GM21786 (cell line): ENCODE measurements around the gene ZC3H6.
"Not testable (repeated sequence)": the region's sequence is repeated elsewhere in the genome, so short reads cannot be mapped to it uniquely, and the experiment has no call there.

Source experiments
- ATAC-seq: cut with Tn5 transposase; IDR thresholded peaks from one replicate; pipeline ENCODE4 v1.9.1; 2021; ENCODE audit not compliant: unreplicated experiment

The ZC3H6 gene

DNA sequence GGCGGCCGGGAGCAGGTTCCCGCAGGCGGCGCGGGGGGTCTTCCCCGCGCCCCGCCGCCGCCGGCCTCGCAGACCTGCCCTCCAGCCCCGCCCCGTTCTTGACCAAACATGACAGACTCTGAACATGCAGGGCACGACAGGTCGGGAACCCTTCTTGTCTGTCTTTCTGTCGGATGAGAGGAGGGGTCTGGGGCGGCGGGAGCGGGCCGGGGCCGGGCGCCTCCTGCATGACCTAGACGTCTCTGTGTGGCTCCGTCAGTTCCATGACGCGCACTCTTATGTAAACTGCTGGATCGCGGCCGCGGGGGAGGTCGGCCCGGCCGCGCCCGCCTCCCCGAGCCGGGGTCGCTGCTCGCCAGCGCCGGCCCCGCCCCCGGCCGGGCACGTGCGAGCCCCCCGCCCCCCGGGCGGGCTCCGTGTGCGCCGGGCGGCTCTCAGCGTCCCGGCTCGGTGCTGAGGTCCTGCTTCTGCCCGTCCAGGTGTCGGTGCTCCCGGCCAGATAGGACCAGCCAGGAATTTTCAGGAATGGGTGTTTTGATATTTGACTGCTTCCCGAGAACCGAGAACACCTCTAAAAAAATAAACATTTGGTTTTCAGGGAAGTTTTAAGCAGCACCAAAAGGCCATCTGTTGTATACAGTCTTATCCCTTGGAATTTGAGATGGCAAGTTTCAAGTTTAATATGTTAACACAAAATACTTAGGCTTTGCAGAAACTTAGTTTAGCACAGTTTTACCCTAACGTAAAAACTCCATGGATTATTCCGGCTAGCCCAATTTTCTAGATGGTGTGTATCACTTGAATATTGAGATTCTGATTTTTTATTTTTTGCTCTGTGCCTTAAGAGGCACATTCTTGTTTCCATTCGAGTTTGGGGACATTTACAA lies 733 bp downstream of the ZC3H6 start:
- peak; percentile 40 for ATAC-seq

DNA sequence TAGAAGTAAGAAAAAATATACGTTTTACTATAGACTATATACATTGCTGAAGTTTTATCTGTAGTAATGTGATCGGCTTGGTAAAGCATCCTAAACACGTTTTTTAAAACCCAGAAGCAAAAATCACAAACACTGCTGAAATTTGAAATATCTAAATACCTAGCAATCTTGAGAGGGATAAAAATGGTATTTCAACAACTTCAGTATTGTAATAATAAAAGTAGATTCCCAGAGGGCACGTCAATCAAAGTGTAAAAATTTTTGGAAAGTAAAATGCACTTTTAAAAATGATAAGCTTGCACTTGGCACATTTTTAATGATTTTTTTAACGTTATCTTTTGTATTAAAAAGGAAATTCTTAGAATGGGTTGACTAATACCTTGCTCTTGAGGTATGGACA lies 1.6 kb downstream of the ZC3H6 start:
- no peak for ATAC-seq

DNA sequence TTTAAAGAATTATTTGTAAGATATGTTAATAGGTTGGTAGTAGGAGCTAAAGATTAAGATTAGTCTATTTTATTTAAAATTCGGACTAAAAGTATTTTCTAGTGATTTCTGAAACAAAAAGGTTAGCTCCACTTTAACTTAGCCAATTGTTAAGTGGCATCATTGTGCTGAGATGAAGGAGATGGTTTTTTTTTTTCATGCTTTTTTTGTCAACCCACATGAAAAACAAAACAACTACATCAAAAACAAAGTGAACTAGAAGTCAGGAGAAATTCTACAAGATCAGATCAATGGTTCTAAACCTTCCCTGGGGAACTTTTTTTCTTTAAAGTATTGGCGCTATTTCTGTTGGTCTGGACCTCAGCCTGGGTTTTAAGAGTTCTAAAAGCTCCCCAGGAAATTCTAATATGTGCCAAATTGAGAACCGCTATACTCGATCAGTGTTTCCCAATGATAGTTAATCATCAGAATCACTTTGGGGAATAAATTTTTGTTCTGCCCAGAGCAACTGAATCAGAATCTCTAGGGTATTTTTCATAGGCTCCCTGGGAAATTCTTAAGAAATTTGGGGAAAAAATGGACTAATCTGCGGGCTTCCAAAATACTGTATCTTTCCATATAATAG lies 2.3 kb downstream of the ZC3H6 start:
- no peak for ATAC-seq

DNA sequence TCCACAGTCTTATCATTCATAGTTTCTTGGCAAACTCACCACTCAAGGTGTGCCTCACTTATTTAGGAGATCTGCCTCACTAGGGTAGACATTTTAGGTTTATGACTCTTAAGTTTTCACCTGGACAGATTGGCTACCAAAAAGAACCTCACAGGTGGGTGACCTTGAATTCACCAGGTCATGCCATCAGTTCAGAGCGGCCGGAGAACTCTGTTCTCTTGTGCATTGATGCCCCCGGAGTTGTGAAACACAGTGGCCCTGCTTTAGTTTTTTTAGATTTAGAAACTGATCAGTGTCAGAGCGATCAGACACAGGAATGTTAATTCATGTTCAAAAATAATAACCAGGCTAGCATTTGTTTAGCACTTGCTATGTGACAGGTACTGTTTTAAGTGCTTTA lies 6.7 kb downstream of the ZC3H6 start:
- ATAC-seq = not testable (repeated sequence)

DNA sequence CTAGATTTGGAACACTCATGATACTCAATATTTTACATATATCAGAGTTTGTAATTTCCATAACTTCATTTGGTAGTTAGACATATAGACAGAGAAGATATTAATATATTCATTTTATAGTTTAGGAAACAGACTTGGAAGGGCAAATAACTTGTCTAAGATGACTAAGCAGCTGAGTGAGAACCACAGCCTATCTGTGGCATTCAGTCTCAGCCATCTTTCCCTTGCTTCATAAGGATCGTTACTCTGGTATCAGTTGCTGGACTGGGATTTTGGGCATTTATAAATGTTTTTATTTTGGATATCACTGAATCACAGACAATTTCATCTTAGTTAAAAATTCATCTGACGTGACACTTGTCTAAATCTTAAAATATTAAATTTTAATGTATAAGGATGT lies 8.1 kb downstream of the ZC3H6 start:
- ATAC-seq = not testable (repeated sequence)

DNA sequence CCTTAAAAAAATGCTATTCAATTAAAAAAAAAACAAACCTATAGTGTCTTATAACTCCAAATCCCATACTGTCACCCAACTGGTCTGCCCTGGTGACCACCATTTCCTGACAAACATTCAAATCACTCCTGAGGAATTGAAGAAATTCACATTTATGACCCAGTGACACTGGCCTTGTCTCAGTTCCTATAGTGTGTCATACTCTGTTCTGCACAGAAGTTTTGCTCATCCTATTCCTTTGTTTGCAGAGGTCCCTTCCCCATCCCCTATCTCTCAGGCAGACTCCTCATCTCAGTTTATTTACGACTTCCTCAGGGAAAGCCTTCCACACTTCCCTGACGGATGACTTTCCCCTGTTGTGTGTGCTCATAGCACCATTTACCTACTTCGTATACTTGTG lies 14.7 kb downstream of the ZC3H6 start:
- no peak for ATAC-seq

DNA sequence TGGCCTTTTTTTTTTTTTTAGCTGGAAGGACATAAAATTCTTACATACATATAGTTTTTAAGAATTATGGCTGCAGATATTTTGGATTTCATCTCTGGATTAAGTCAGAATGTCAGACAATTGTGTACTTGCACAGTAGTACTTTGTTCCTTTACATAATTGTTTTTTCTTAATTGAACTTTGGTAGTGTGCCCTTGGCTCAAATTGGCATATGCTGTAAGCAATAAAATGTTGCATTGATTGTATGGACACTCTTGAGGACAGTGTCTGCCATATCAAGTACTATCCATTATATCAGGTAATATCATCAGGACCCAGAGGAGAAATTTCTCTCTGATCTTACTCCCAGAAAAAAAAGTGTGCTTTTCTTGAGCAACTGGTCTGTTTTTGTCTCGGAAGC lies 15.3 kb downstream of the ZC3H6 start:
- ATAC-seq = no peak

DNA sequence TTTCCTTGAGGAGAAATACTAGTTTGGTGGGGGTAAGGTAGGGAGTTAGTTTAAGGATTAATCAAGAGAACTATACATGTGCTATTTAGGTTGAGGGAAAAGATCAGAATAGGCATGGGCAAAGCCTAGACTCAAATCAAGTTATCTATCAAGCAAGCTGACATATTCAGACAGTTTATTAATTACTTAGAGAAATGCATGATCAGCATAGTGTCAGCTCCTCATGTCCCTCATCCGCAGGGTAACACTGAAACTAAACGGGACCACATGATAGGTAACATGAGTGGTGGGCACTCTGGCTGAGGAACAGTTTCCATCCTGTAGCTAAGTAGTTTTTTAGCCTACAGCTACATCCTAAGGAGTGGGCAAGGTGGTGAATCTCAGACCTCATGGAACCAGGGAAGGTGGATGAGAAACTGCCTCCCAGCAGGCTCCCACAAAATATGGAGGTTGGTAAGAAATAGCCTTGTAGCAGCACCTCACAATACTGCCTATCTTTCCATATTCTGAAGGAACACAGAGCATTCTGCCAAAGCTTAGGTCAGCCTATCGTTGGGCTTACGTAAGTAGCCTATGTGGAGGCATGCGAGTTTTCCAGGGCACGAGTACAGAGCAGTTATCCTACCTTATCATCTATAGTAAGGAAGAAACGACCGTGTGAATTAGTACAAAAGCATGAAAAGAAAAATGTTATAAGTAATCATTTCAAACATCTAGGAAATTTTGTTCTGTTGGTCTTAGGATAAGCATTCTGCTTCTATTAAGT lies 18.4 kb downstream of the ZC3H6 start:
- no peak for ATAC-seq

DNA sequence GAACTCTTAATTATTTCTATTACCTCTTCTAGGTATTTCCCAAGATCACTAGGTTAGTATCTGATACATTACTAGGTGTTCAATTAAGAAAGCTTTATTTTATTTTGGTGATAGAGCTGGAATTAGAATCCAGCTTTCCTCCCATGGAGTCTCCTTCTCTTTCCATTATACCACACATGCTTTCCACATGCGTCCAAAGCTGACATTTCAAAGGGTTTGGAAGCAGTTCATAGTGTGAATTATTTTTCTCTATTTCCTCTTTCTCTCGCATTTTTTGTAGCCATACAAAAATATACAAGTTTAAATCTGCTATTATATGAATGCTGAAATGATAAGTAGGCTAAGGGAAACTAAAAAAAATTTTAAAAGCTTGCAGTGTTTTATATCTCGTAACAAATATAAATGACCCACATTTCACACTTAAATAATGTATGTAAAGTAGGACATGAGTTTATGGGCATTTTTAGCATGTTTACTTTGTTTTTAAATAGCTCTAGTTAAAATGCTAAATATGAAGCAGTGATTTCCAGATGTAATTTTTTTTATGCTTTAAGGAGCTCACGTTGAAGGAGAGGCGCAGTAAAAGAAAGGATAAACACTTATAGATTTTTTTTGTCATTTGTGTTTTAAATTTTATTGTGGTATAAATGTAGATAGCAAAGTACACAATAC lies 20.1 kb downstream of the ZC3H6 start:
- ATAC-seq = no peak

DNA sequence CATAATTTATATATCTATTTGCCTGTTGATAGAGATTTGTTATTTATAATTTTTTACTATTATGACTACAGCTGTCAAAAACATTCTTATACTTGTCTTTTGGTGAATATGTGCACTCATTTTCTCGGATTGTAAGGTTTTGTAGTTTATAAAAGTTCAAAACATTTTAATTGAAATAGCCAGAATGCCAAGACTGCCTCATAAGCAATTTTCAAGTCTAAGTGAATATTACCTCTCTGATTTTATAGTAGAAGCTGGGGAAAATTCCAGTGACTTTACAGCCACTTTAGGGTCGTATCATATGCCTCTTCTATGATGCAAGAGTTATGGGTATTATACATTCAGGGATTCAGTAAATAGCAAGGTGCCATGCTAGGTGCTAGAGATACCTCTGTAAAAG lies 21.0 kb downstream of the ZC3H6 start:
- no peak for ATAC-seq

DNA sequence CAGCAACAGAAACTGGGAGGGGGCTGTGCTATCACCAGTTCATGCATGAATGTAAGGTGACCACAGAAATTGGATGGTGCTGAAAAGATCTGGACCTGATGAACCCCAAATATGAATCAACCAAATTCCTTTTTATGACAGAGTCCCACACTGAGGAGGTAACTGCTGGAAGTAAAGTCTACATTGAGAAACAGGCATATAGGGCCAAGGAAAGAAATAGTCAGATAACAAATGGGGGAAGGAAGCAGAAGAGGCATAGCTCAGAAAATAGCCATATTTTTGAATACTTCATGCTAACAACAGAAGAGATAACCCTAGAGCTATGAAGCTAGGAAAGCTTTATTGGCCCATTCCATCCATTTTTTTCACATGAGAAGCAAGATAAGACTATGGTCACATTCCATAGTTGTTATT lies 25.8 kb downstream of the ZC3H6 start:
- no peak for ATAC-seq

DNA sequence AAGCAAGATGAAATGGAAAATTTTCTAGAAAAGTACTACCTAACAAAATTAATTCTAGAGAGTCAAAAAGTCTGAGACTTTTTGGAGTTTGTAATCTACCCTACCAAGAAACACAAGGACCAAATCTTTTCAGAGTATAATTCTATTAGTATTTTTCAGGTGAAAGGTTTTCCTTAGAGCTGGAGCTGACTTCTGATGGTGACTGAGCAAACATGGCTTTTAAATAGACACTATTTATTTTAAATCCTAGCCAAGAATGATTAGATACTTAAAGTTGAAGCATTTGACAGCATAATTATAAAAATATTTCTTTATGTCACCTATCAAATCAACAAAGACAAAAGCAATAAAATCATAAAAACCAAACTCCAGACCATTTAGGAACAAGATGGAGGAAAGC lies 26.6 kb downstream of the ZC3H6 start:
- no peak for ATAC-seq

DNA sequence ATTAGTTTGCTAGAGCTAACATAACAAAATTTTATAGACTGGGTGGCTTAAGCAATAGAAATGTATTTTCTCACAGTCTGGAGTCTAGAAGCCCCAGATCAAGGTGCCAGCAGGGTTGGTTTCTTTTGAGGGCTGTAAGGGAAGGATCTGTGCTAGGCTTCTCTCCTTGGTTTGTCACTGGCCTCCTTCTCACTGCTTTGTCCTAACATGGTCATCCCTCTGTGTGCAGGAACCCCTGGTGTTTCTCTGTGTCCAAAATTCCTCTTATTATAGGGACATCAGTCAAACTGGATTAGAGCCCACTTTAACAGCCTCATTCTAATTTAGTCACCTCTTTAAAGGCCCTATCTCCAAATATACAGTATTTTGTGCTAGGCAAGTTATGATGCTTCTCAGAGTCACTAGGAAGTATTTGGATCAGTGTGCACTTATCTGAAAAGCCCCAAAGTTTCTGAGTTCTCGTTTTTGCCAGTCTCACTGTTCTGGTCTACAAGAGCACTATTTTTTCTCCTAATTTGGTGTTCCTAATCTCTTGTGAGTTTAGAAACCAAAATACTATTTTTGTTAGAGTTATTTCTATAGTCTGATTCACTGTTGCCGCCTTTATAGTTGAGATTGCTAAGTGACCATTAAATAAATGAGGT lies 29.0 kb downstream of the ZC3H6 start:
- ATAC-seq = no peak

DNA sequence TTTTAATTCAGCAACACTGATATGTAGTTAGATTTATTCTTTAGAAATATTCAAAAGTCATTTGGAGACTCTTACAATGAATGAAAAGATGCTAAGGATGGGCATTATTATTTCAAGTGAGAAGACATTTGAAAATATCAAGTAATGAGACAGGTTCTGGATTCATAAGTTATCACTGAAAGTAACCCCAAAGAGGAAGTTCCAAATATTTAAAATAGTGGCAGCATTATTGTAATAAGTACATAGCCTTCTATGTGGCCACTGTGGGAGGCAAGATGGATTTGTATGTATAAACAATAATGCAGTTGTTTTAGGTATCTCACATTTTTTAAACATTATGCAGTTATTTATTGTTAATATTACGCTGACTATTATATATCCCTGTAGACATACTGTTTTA lies 29.7 kb downstream of the ZC3H6 start:
- ATAC-seq = no peak

DNA sequence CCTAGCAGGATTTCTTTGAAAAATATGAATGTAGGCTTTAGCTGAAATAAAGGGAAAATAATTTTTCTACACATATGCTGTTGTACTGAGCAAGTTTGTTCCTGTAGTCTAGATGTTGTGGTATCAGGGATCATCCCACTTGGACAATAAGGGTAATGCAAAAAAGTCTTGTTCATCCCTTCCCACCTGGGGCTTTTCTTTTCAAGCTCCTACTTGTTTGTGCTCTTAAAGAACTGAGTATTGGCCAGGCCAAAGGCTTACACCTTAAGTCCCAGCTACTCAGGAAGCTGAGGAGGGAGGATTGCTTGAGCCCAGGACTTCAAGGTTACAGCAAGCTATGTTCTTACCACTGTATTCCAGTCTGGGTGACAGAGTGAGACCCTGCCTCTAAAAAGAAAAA lies 35.5 kb downstream of the ZC3H6 start:
- ATAC-seq = no peak

DNA sequence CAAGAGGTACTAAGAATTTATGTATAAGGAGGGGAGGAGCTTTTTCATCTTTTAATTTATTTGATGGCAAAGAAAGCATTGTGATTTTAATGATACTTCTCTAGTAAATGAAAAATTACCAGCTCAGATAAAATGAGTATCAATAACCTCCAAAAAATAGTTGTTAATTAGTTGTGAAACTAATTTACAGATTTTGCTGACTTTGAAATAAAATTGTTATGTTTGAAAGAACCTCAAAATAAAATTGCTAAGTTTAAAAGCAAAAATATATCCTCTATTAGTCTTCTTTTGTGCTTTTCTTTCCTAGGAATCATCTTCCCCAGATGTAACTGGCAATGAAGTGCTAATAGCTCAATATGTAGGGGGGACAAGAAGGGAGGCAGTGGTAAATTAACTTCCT lies 36.5 kb downstream of the ZC3H6 start:
- ATAC-seq = no peak

DNA sequence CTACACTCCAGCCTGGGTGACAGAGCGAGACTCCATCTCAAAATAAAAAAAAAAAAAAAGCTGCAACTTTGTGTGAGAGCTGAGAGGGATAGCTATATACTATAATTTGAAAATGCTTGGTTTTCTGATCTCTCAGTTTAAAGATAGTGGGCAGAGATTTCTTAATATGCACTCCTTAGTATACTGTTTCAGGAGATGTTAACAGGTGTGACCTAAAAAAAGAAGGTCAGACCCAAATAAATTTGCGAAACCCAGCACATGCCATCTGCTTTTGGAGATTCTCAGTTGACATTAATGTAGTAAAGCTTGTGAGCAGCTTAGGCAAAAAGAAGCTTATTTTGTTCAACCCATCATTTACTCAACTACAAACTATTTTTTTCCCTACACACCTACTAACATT lies 37.4 kb downstream of the ZC3H6 start:
- ATAC-seq = no peak

DNA sequence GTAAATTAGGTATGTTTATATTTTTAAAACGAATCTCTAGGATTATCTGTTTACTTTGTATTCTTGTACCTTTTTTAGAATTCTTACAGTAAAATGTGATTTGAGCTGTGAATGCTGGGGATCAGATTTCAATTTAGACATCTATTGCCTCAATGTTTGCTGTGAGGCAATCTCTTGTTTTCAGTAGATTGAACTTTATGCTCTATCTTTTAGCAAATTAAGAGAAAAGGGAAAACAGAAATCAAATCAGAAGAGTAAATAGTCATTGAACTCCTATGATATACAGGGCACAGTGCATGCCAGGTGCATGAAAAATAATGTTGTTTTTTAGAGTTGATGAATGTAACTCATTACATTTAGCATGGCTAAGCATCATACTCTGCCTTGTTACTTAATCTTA lies 39.5 kb downstream of the ZC3H6 start:
- no peak for ATAC-seq

DNA sequence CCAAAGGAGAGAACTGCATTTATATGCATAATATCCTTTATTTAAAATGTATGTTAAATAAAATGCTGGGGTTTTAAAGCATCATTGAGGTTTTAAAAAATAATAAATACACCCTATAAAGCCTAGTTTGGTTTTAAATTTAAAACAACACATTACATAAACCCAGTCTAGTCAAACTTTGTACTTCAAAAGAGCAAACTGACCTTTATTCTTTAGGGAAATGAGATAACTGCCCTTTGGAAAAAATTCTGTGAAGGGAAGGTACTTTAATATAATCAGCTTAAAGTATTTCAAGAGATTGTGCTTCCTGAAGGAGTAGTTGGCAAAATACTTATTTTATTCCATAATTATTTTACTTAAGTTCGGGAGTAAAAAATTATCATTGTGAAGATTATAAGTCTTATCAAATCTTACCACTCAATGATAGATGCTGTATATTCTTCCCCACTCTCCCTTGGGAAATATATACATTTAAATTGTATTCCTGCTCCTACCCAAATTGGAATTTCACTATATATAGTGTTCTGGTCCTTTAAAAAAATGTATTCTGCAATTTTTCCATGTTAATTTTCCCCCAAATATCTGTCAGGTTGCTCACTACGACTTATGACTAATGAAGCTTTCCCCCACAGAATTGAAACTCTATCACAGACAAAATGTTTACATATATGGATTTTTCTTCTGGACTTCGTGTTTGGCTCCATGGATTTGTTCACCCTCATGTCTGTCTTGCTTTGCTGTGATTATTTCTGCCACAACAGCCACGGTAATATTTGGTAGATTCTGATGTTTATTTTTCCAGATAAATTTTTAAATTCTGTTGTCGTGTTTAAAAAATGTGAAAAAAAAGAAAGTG lies 42.1 kb downstream of the ZC3H6 start:
- ATAC-seq = no peak

DNA sequence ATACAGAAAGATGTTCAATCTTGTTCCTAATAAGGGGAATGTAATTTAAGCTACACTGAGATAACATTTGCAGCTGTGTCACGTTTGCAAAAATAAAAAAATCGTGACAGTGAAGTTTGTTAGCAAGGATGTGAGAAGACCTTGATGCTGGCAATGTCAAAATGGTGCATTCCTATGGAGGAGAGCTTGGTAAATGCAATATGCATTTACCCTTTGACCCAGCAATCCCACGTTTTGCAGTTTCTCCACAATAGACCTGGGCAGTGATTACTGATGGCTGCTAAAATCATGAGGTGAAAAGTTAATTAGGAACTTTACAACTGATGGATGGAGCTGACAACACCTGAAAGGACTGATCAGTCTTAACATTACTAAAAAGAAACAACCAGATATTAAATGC lies 43.1 kb downstream of the ZC3H6 start:
- no peak for ATAC-seq
